ENCODE results near the gene TOMM5. TPM values are rescaled to one million over a fixed set of nuclear protein-coding genes. Genes with fewer than 3 reads are reported as not detected.

Gene TOMM5
- total and polyA plus RNA-seq, 2 of the 13 experiments (the other 11 are each of a cell fraction or from before 2014, with no cell fraction given), result 147 to 315 TPM

DNA sequence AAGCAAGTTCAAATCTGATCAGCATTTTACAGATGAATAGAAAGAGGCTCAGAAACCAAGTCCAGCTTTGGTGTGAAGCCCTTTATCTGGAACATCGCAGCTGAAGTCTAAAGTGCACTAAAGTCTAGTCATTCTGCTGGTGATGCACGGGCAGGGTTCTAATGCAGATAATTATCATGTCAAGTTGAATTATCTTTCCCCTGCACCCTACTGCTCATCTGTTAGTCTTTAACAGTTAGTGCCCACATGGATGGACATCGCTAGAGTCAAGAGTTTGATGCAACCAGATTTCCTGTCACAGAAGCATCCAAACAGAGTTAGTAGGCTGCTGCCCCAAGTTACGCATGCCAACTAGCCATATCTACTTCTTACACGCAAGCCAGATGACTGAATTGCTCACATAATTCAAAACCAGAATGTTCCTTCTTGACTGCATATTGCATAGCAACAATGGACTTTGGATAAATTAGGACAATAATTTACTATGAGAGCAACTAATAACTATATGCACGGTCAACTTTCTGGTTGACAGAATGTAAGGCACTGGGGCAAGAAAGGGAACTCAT is 1.6 kb upstream of the TOMM5 start:
- CTCF ChIA-PET (ENCODE audit: low intra/inter-chr PET ratio, low total read pairs), result interaction anchor here (0.7 kb wide), 1 partner anchor 112 kb away, joined by 3 read pairs; no protein-coding TSS in a partner anchor
- H3K4me2 ChIP-seq (ENCODE audit: low read depth, low read length), result peak overlapping the region; percentile 79

DNA sequence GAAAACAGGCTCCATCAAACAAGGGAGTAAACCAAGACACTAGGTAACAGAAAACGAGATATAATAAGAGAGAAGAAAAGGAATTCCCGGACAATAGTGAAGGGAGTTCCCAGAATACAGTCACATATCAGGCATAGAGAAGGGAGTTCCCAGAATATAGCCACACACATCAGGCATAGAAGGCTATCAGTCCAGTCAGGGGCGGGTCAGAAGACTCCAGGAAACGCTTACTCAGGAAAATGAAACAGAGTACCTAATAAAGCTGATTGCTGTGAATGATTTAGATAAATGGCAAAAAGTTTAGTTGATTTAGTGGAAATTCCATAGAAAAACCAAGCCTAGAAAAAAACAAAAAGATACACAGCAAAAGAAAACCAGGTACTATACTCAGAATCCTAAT is 4.9 kb downstream of the TOMM5 start:
- no TSS peak for BruUV-seq (replicated peaks)
- no peaks in the 10 kb centered on the region for H3K9me3 ChIP-seq (ENCODE audit: low read length)
- no peak overlapping the region for H3K27ac ChIP-seq (ENCODE audit: extremely low read length, insufficient read depth, low read length)
- CTCF ChIA-PET (ENCODE audit: low intra/inter-chr PET ratio, low total read pairs), result no interaction called here
- POLR2A ChIA-PET, result no interaction called here
- H3K4me2 ChIP-seq (ENCODE audit: low read depth, low read length), result no peak overlapping the region
- peaks cover 21% of the 10 kb centered on the region for H4K20me1 ChIP-seq (ENCODE audit: insufficient read depth, low read length)
- FAIRE-seq, result no peak
- no peak overlapping the region for H3K9ac ChIP-seq (ENCODE audit: insufficient read depth, low read depth, low read length)
- no peak overlapping the region for H2AFZ ChIP-seq (ENCODE audit: low read length)
- no peak for ATAC-seq
- H3K27me3 ChIP-seq (ENCODE audit: control insufficient read depth in 1 of 2, insufficient read depth in 2 of 2, low read length in 2 of 2), result no peaks in the 10 kb centered on the region; a peak in 1 of 5 replicates
- in situ Hi-C loops (cut with HindIII; ENCODE audit: extremely low pct_ligation_motif_present, low pct_unique_long_range_greater_than_20kb) (no loop called here), intact Hi-C loops (cut with micrococcal nuclease; ENCODE audit: unreplicated experiment) (no loop called here)
- DNase-seq (ENCODE audit: low spot score), result no peak
- TF ChIP-seq MAFK (conservative IDR thresholded peaks at IDR 0.05 in 1 of 2, IDR thresholded peaks at IDR 0.05 in 1 of 2; ENCODE audit: low read length in 2 of 2), result peak; percentile 42 to 81
- TF ChIP-seq MAFF (IDR thresholded peaks at IDR 0.05; ENCODE audit: low read depth, low read length), result peak; percentile 60
- no peak for TF ChIP-seq ZNF749 (CRISPR knock-in tag; IDR thresholded peaks at IDR 0.05; ENCODE audit: borderline replicate concordance)
- H3K36me3 ChIP-seq (replicated peaks in 1 of 2; ENCODE audit: control insufficient read depth in 1 of 2, insufficient read depth in 2 of 2, low read length in 2 of 2), result peaks cover 10 to 67% of the 10 kb centered on the region in 2 experiments
- no peak overlapping the region for H3K4me3 ChIP-seq (replicated peaks in 1 of 3; ENCODE audit: insufficient read depth in 1 of 3, low read depth in 2 of 3, low read length in 3 of 3)
- 99% methylated on average over 4 of the region's 4 CpGs for WGBS (ENCODE audit: low lambda C conversion rate)
- peaks cover 20% of the 10 kb centered on the region for H3K4me1 ChIP-seq (ENCODE audit: insufficient read depth, low read length)
- H3K79me2 ChIP-seq (ENCODE audit: insufficient read depth, low read length), result peaks cover 64% of the 10 kb centered on the region

More for the DNA sequence above, 1.6 kb upstream of the TOMM5 start:
- TF ChIP-seq ZNF839 (CRISPR knock-in tag; IDR thresholded peaks at IDR 0.05; ENCODE audit: borderline replicate concordance), result no peak
- TF ChIP-seq, protein P1, sequence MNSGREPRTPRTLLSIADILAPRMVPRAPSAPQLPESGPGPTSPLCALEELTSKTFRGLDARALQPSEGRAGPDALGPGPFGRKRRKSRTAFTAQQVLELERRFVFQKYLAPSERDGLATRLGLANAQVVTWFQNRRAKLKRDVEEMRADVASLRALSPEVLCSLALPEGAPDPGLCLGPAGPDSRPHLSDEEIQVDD (CRISPR knock-in tag; IDR thresholded peaks at IDR 0.05; ENCODE audit: borderline replicate concordance), result no peak
- TF ChIP-seq HNF4A (CRISPR knock-in tag; IDR thresholded peaks at IDR 0.05), result 0 out of 2 replicates have a peak, but pooled peaks have one; percentile 9
- no TSS peak for BruUV-seq (replicated peaks)
- POLR2A ChIA-PET, result interaction anchor here (2.6 kb wide), 1 partner anchor 109 kb away, joined by 14 read pairs; the partner anchor contains the start of gene POLR1E
- FAIRE-seq (no peak), DNase-seq (ENCODE audit: low spot score) (no peak), ATAC-seq (no peak)
- Histone ChIP-seq H3K9me3 (ENCODE audit: low read length) (no peaks in the 10 kb centered on the region), H2AFZ (ENCODE audit: low read length) (peak overlapping the region; percentile 33), H3K79me2 (ENCODE audit: insufficient read depth, low read length) (peaks cover 35% of the 10 kb centered on the region), H3K27me3 (ENCODE audit: control insufficient read depth in 1 of 2, insufficient read depth in 2 of 2, low read length in 2 of 2) (no peaks in the 10 kb centered on the region; a peak in 1 of 5 replicates), H3K4me3 (replicated peaks in 1 of 3; ENCODE audit: insufficient read depth in 1 of 3, low read depth in 2 of 3, low read length in 3 of 3) (peak overlapping the region in 2 of 3 experiments; percentile 35 to 57; a peak in 2 of 6 replicates), H4K20me1 (ENCODE audit: insufficient read depth, low read length) (peaks cover 20% of the 10 kb centered on the region), H3K9ac (ENCODE audit: insufficient read depth, low read depth, low read length) (no peak overlapping the region), H3K27ac (ENCODE audit: extremely low read length, insufficient read depth, low read length) (no peak overlapping the region), H3K4me1 (ENCODE audit: insufficient read depth, low read length) (peaks cover 56% of the 10 kb centered on the region), H3K36me3 (replicated peaks in 1 of 2; ENCODE audit: control insufficient read depth in 1 of 2, insufficient read depth in 2 of 2, low read length in 2 of 2) (peaks cover 0 to 9% of the 10 kb centered on the region in 2 experiments; a peak in 1 of 5 replicates)
- WGBS (ENCODE audit: low lambda C conversion rate), result 33% methylated on average over 5 of the region's 6 CpGs
- in situ Hi-C loops (cut with HindIII; ENCODE audit: extremely low pct_ligation_motif_present, low pct_unique_long_range_greater_than_20kb), result loop anchor here (5.0 kb wide), 1 partner anchor 112 kb away; no protein-coding TSS in a partner anchor
- intact Hi-C loops (cut with micrococcal nuclease; ENCODE audit: unreplicated experiment), result loop anchor here (5.0 kb wide), 1 partner anchor 107 kb away; the partner anchor contains the start of gene POLR1E

Data from HepG2 (cell line).